Activated CD4-positive, alpha-beta T cell treated with anti-CD3 and anti-CD28 coated beads for 1 hour (primary cell): ENCODE data around the gene ENG.
A peak's percentile ranks its signal among the peaks of the same experiment; 100 is the strongest.

Source experiments
- DNase-seq: peaks from one replicate; pipeline ENCODE4 v3.0.0-alpha.2; 2020

ENG gene

DNA sequence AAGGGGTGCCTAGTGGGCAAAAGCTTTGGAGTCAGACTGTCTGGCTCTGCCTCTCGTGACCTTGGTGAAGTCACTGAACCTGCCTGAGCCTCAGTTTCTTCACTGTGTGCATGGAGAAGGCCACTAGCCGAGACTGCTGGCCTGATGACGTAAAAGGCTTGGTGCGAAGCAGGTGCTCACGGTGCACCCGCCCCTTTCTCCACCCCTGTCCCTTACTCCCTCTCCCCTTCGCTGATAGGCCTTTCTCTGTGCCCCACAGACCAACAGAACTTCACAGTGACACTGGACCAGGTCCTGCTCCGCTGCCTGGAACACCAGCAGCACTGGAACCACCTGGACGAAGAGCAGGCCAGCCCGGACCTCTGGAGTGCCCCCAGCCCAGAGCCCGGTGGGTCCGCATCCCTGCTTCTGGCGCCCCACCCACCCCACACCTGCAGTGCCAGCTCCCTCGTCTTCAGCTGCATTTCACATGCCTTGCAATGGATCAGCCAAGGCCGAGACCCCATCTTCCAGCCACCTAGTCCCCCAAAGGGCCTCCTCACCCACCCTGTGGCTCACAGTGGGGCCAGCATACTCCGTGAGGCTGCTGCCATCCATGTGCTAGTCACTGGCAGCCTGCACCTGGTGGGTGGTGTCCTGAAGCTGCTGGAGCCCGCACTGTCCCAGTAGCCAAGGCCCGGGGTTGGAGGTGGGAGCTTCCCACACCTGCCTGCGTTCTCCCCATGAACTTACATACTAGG is 41.4 kb downstream of the ENG start:
- no peak for DNase-seq

DNA sequence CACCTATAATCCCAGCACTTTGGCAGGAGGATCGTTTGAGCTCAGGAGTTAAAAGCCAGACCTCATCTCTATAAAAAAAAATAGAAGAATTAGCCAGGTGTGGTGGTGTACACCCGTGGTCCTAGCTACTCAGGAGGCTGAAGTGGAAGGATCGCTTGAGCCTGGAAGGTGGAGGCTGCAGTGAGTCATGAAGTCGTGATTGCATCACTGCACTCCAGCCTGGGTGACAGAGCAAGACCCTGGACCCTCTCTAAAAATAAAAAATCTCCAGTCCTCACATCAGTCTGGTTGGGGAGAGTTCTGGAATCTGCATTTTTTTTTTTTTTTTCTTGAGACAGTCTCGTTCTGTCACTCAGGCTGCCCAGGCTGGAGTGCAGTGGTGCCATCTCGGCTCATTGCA is 42.4 kb downstream of the ENG start:
- no peak for DNase-seq

DNA sequence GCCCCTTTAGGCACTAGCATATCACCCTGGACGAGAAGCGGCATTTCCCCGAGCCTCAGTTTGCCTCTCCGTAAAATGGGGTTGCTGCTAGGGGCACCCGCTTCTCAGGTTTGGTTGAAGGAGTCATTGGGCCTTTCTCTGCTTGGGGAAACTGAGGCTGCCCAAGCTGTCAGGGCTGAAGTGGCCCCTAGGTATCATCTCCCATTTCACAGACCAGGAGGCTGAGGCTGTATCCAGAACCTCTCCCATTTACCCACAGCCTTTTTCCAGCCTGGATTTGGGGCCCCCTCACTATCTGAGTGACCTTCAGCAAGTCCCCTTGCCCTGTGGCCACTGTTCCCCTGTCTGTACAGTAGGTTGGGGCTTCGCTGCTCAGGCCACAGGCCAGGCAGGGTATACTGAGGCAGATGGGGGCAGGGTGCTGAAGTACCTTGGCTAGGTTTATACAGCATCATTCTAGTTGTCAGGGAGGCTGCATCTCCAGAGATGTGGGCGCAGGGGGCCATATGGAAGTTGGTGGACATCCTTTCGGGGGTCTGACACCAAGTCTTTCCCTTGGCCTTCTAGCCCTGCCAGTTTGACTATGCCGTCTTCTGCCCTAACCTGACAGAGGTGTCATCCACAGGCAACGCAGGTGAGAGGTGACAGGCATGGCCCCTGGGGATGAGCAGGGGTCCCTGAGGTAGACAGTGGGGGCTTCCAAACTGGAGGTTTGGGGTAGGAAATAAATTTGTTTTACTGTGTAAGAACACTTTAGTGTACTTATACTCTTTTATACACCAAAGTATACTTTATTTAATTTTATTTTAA is 43.9 kb downstream of the ENG start:
- DNase-seq = no peak

DNA sequence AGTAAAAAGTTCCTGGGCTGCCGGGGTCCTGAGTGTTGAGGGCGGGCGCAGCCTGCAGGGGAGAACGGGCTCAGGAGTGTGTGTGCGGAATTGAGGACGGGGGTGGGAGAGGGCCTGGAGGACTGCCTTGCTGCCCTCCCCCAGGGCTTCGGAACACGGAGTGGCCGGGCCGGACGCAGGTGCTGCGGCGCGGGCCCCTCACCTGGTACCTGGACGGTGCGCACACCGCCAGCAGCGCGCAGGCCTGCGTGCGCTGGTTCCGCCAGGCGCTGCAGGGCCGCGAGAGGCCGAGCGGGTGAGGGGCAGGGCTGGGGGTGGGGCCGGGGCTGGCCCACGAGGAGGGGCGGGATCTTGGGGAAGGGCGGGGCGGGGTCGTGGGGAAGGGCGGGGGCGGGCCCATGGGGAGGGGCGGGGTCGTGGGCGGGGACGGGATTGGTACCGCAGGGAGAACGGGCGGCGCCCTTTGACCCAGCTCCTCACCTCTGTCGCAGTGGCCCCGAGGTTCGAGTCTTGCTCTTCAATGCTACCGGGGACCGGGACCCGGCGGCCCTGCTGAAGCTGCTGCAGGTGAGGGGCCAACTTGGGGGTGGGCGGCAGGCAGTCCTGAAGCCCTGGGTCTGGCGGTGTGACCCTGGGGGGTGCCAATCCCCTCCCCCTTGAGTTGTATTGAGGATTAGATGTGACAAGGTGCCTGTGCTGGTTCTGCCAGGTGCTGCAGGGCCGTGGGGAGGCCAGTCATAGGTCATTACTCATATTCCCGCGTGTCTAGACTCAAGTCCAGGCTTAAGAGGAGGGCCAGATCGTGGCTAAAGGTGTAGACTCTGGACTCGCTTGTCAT is 44.7 kb downstream of the ENG start:
- DNase-seq = no peak

DNA sequence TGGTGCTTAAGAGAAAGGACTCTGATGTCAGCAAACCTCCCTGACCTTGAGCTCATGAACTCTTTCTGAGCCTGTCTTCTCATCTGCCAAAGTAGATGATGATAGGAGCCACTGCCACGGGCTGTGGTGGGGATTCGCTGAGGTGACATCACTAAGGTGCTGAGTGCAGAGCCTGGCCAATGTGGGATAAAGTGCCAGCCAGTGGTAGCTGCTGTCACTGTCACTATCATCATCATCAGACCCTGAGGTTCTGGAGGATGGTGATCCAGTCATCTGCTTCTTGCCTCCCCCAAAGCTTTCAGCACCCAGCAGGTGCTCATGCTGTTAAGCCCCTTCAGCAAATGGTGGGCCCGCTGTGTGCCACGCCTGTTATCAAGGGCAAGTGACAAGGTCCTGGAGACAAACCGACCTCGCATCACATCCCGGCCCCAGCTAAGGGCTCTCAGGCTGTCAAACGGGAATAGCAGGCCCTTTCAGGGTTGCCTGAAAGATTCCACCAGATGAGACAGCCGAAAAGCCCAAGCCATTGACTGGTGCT is 45.4 kb downstream of the ENG start:
- DNase-seq = no peak

DNA sequence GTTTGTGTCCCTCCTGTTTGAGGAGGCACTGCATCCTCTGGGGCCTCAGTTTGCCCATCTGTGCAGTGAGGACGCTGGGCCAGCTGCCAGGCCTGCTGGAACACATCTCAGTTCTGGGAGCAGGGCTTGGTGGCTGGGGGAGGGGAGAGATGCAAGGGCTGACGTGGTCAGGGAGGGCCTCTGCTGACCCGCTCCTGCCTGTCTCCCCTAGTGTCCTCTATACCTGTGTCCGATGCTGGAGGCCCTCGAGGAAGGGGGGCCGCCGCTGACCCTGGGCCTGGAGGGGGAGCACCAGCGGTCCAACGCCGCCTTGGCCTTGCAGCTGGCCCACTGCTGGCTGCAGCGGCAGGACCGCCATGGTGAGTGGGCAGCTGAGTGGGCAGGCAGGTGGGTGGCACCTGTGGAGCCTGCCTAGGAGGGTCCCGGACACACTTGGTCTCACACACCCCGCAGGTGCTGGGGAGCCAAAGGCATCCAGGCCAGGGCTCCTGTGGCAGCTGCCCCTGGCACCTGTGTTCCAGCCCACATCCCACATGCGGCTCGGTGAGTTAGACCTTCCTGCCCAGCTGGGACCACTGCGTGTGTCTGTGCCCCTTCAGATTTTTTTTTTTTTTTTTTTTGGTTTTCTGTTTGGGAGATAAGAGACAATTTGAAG is 46.0 kb downstream of the ENG start:
- DNase-seq = no peak

DNA sequence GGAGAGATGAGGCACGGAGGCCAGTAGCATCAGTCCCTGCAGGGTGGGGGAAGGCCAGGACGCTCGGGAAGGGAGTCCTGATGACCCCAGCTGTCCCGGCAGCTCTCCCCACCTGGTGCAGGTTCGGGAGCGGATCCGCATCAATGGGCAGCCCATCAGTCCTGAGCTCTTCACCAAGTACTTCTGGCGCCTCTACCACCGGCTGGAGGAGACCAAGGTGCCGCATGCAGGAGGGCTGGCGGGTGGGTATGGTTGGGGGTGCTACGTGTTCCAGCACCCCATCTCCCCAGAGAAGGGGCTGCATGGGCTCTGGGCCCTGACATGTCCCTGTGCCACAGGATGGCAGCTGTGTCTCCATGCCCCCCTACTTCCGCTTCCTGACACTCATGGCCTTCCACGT is 47.6 kb downstream of the ENG start:
- DNase-seq = no peak

DNA sequence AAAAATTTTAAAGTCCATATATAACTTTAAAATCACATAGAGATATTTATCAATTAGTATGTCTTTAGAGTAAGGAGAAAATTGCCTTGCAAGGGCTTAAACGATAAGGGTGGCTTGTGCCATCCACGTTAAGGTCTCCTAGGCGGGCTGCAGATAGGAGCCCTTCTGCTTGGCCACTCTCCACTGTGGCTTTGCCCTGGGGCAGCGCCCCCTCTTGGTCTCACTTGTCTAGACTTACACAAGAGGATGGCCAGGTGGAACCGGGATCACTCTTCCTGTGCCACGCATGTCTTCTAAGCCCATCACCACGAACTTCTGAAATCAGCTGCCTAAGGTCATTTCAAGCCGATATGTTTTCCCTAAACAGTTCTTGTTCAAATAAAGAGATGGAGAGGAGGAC is 48.8 kb downstream of the ENG start:
- no peak for DNase-seq

DNA sequence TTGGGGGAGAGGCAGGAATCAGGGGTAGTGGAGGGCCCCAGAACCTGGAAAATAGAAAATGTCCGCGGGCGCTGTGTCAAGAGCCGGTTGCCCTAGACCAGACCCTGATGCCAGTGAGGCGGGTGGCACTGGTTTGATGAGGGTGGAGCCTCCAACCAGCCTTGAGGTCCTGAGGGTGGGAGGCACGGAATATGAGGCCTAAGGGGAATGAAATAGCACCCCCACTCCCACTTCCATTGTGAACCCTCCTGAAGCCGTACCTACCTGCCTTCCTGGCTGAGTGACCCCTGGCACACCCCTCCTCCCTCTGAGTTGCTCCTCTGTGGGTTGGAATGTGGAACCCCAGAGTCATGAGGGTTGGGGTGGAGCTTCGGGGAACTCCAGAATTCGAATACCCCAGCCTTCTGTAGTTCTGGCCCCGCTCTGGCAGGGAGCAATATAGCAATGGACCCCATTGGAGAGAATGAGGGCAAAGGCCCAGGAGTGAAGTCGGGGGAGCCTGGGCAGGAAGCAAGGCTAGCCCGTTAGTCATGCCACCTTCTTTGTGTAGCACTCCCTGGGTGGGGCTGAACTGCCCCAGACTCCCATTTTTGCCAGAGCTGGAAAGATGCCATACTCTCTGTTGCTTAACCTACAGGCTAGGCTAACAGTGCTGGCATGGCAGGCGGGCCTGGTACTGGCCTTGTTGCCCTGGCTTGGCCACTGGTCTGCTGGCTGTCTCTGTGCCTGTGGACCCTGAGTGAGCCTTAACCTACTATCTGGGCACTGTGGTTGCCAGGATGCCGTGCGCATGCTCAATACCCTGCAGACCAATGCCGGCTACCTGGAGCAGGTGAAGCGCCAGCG is 50.7 kb downstream of the ENG start:
- no peak for DNase-seq

DNA sequence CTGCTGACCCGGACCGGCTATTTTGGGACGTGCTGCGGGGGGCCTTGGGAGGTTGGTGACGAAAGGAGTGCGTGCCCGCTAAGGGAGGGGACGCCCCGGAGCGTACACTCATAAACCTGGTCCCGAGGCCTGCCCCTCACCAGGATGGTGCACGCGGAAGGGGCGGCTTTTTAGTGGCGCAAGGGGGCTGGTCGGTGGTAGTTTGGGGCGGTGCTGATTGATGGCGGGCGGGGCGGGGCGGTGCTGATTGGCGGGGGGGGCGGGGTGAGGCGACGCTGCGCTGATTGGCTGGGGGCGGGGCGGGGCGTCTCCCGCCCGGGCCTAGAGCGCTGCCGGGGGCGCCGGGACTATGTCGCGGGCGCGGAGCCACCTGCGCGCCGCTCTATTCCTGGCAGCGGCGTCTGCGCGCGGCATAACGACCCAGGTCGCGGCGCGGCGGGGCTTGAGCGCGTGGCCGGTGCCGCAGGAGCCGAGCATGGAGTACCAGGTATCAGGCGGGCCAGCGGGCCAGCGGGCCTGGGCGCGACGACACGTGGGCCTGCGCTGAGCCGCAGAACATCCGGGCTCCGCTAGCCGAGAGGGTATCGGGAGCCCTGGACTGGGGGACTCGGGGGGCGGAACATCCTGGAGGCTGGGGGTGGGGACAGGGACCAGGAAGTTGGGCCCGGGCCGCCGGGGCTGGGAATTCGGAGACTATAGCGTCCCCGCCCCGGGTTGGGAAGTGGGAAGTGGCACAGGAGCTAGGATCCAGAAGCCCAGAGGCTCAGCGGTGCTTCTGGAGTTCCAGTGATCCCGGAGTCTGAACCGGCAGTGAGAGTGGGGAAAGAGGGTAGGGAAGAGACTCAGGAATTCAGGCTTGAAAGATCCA is 51.6 kb downstream of the ENG start, which contains the start of gene FPGS:
Gene FPGS (plus strand): TSS at position 307 of the 868 bp plus-strand sequence. CDS start 43 bp downstream, at position 350.
- DNase-seq = peak; percentile 70

DNA sequence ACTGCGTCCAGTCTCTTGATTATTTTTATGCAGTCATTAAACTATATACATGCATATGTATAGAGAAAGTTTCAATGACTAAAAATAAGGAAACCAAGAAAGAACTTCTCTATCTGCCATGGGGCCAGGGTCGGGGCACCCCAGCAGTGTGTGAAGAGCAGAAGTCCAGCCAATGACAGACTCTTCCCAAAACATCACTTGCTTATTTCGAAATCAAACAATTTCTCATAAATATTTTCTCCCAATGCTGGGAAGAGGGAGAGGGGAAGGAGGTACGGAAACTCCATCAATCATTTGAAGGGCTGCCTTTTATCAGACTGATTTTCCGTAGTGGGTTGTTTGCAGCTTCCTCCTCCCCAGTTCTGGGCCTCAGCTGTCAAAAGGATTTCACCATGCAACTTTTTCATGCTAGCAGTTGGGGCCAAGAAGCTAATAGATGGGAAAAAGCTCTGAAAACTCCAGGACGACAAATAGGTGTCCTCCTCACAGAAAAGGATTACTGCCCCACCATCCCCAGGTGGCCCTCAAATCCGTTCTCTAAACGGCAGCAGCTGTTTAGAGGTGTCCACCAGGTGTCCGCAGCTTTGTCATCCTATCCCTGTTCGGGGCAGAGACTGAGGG is 52.4 kb downstream of the ENG start:
- DNase-seq = no peak

DNA sequence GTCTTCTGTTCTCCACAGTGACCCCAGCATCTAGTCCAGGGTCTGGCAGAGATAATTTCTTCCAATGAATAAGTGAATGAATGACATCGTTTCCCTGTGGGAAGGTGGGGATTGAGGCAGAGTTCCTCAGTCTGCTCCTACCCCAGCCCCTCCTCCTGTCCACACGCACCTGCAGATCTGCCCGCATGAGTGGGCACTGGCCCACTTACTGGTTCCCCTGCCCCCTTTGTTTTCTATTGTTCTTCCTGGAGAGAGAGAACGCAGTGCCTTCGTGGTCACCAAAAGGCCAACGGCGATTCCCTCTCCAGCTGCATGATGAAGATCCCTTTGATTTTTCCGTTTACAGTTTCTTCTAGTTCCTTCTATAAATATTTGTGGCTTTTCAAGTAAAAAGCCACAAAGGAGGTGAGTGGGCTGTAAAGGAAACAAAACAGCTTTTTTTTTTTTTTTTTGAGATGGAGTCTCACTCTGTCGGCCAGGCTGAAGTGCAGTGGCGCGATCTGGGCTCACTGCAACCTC is 57.5 kb downstream of the ENG start:
- no peak for DNase-seq

DNA sequence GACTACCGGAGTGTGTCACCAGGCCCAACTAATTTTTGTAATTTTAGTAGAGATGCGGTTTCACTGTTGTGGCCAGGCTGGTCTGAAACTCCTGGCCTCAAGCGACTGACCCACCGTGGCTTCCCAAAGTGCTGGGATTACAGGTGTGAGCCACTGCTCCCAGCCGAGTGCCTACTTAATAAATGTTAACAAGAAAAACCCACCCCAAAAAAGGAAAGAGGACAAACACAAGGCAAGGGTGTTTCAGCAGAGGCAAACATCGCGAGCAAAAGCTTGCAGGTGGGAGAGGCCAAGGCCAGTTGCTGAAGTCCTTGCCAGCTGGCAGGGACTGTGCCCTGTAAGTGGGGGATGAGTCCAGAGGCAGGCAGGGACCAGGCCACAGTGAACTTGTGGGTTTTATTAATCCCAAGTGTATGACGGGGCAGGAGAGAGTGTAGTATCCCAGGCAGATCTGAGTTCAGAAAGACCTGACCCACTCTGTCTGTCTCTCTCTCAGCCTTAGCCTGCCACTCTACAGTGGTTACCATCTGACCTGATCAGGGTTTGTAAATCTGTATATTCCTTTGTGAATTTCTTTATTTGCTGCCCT is 58.1 kb downstream of the ENG start:
- no peak for DNase-seq

DNA sequence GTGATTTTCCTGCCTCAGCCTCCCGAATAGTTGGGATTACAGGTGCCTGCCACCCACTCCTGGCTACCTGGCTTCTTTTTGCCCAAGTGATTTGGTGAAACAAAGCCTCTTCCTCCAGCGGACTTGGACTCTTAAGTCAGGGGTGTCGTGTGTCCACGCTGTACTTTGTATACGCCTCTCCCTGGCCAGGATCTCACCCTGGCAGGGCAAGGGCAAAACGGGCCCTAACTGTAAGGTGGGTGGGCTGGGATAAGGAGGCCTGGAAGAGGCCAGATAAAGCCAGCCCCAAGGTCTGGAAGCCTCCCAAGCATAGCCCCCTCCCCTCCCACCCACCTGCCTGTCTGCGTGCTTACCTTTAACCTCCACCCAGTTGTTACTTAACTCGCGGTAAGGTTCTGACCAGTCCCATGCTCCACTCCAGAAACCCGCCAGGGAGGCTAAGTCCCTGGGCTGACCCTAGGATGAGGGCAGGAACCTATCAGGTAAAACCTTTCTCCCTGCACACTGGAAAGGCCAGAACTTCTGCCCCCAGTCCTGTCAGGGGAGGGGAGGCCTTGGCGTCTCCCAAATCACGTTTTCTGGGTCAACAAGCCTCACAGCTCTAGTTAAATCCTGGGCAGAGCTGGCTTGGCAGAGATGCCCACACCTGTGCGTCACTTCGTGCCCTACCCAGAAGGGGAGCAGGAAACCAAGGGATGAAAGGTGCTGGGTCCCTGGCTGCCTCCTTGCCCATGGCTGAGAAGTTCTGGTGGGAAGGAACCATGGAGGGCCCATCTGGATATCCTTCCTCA is 60.3 kb downstream of the ENG start:
- DNase-seq = no peak

DNA sequence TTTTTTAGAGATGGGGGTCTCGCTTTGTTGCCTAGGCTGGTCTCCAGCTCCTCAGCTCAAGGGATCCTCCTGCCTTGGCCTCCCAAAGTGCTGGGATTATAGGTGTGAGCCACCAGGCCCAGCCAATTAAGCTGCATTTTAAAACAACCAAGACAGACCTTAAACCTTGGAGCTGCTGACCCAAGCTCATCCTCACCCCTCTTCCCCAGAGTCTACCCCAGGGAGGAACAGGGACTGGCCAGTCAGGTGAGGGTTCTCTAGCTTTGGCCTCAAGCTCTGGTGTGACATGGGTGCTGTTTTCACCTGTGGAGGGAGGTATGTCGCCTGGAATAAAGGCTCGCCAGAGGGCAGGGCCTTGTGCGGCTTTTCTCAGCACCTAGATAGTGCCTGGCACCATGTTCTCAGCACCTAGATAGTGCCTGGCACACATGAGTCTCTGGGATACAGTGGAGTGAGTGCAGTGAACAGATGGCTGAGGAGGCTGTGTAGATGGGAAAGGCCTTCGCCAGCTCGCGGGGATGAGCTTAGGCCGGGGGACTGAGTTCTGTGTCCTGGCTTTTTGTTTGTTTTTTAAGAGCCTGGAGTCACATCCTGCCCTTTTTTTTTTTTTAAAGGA is 61.3 kb downstream of the ENG start:
- no peak for DNase-seq

DNA sequence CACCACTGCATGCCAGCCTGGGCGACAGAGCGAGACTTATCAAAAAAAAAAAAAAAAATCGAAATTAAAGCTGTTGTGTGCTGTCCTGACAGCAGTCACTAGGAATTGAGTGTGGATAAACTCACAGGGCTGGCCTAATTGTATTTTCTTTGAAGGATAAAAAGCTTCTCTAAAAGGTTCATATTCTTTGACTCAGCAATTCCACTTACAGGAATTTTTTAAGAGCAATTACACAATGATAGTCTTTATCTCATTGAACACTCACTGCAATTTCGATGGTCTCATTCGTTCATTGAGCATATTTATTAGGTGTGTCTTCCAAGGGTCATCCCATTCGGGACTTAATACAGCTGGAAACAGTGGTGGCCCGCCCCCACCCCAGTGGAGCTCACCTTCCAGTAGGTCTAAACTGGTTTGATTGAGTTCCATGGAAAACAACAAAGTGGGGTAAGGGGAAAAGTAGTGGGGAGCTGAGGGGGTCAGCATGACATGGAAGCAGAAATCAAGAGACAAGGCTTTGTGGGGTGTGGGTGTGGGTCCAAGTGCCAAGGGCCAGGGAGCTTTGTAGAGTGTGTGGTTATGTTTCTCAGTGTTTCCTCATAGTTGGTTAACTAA is 61.9 kb downstream of the ENG start:
- no peak for DNase-seq

DNA sequence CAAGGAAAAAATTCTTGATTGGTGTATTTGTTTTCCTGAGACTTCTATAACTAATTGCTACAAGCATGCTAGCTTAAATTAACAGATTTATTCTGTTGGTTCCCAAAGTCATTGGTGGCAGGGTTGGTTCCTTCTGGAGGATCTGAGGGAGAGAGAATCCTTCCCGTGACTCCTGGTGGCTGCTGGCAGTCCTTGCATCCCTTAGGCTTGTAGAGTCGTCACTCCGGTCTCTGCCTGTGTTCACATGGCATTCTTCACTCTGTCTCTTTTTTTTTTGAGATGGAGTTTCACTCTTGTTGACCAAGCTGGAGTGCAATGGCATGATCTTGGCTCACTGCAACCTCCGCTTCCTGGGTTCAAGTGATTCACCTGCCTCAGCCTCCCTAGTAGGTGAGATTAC is 63.4 kb downstream of the ENG start:
- DNase-seq = no peak
